Measurements from ENCODE around the gene EPGN. TPM values are rescaled to one million over a fixed set of nuclear protein-coding genes. Genes with fewer than 3 reads are reported as not detected.

The EPGN gene
- total and polyA plus RNA-seq, 8 donors, result 0.73 to 1.8 (median 0.87) TPM; not detected in 5

DNA sequence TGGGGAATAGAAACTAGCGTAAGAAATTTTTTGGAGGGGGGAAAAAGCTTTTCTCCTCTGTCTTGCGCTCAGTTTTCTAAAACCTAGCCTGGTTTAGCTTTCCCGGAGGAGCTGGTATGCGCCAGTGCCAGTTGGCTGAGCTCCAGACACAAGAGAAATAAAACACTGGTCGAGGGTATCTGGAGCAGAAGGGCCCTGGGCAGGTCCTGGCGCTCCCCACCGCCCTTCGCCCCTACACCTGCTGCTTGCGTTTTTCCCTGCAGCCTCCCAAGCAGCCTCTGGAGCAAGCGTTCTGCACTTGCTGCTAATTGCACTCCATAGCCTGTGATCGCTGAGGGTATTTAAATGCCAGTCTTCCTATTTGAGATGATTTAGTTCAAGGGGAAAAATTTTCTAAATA is 57.5 kb downstream of the EPGN start:
- H3K9me3 ChIP-seq, result no peaks in the 10 kb centered on the region
- no peaks in the 10 kb centered on the region for H3K36me3 ChIP-seq
- H3K4me3 ChIP-seq, result peak overlapping the region; percentile 28 to 53 (median 46)
- WGBS, 5 donors, result 13 to 25% (median 14%) methylated on average over 11 of the region's 11 CpGs
- peaks cover 0 to 23% (median 16%) of the 10 kb centered on the region in 3 donors for H3K27me3 ChIP-seq
- DNase-seq, result peak; percentile 45 to 59
- intact Hi-C loops (cut with DNase I; ENCODE audit: low total_unique reads), result no loop called here
- no peak overlapping the region for H3K27ac ChIP-seq
- TF ChIP-seq POLR2AphosphoS5 (IDR thresholded peaks at IDR 0.05) (no peak), POLR2A (IDR thresholded peaks at IDR 0.05) (no peak), EP300 (IDR thresholded peaks at IDR 0.05) (no peak)
- TF ChIP-seq, protein P1, sequence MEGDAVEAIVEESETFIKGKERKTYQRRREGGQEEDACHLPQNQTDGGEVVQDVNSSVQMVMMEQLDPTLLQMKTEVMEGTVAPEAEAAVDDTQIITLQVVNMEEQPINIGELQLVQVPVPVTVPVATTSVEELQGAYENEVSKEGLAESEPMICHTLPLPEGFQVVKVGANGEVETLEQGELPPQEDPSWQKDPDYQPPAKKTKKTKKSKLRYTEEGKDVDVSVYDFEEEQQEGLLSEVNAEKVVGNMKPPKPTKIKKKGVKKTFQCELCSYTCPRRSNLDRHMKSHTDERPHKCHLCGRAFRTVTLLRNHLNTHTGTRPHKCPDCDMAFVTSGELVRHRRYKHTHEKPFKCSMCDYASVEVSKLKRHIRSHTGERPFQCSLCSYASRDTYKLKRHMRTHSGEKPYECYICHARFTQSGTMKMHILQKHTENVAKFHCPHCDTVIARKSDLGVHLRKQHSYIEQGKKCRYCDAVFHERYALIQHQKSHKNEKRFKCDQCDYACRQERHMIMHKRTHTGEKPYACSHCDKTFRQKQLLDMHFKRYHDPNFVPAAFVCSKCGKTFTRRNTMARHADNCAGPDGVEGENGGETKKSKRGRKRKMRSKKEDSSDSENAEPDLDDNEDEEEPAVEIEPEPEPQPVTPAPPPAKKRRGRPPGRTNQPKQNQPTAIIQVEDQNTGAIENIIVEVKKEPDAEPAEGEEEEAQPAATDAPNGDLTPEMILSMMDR (IDR thresholded peaks at IDR 0.05), result no peak
- peaks cover 13 to 24% (median 17%) of the 10 kb centered on the region in 4 donors for H3K4me1 ChIP-seq

Other genes with a start within 250 kb of the EPGN start
- 100 to 1,000 TPM in 3 of 5 donors, 1 to 10 TPM in 1, not detected in 1; 5.1 to 388 (median 191) TPM for gene CXCL2, start 209.3 kb upstream of the EPGN start, total RNA-seq
- 100 to 1,000 TPM in 1 of 3 donors, 10 to 100 TPM in 1, 1 to 10 TPM in 1; 8.7 to 117 (median 46.4) TPM for gene CXCL2, start 209.3 kb upstream of the EPGN start, polyA plus RNA-seq
- 10 to 100 TPM in 3 of 5 donors, 1 to 10 TPM in 2; 1.4 to 34.1 (median 13.4) TPM for gene MTHFD2L, start 150.4 kb upstream of the EPGN start, total RNA-seq
- 1 to 10 TPM; 6.6 to 8.3 (median 7.1) TPM for gene MTHFD2L, start 150.4 kb upstream of the EPGN start, polyA plus RNA-seq
- gene EREG, start 56.7 kb downstream of the EPGN start, total RNA-seq, result 1 to 10 TPM in 1 of 5 donors, not detected in 4; 1.8 TPM
- gene EREG, start 56.7 kb downstream of the EPGN start, polyA plus RNA-seq, result under 1 TPM in 2 of 3 donors, not detected in 1; 0.62 to 0.73 TPM
- gene AREG, start 136.7 kb downstream of the EPGN start, total RNA-seq, result 10 to 100 TPM in 4 of 5 donors, not detected in 1; 12.7 to 22.3 (median 15.5) TPM
- 10 to 100 TPM in 1 of 3 donors, 1 to 10 TPM in 2; 4.3 to 23.0 (median 4.7) TPM for gene AREG, start 136.7 kb downstream of the EPGN start, polyA plus RNA-seq

Data from stomach (tissue), 9 donors.